Middle frontal gyrus (tissue), 1 donor: Measurements from ENCODE around the gene LONP2.
"Not testable (repeated sequence)": the region's sequence is repeated elsewhere in the genome, so short reads cannot be mapped to it uniquely, and the experiment has no call there.

Source experiments
- DNase-seq: peaks from one replicate; pipeline ENCODE4 v3.0.0-alpha.2; 2015; ENCODE audit warnings: low spot score; ENCODE audit errors: extremely low spot score

LONP2 gene

GRCh38 chr16:48235058-48235555 lies 9.0 kb upstream of the LONP2 start:
- no peak for DNase-seq

GRCh38 chr16:48235556-48236136 lies 8.5 kb upstream of the LONP2 start:
- DNase-seq = no peak

GRCh38 chr16:48236286-48236685 lies 7.8 kb upstream of the LONP2 start:
- no peak for DNase-seq

GRCh38 chr16:48240147-48240546 lies 4.0 kb upstream of the LONP2 start:
- DNase-seq = not testable (repeated sequence)

GRCh38 chr16:48244863-48245195 lies 729 bp downstream of the LONP2 start:
- DNase-seq = no peak

DNA sequence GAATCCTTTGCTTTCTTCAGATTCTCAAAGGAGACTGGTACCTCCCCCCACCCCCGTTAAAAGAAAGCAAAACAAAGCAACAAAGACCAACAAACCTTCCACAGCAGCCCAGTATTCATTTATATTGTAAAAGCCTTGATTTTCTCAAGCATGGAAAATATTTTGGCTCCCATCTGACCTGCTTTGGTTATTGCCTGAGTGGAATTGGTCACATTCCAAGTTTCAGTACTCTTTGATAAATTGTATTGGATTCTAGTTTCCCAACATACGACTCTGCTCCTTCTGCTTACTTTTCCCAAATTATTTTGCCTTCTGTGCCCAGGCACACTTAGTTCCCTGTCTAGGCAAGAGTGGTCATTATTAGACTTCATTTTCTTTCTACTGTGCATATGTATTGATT lies 2.0 kb downstream of the LONP2 start:
- DNase-seq = no peak

DNA sequence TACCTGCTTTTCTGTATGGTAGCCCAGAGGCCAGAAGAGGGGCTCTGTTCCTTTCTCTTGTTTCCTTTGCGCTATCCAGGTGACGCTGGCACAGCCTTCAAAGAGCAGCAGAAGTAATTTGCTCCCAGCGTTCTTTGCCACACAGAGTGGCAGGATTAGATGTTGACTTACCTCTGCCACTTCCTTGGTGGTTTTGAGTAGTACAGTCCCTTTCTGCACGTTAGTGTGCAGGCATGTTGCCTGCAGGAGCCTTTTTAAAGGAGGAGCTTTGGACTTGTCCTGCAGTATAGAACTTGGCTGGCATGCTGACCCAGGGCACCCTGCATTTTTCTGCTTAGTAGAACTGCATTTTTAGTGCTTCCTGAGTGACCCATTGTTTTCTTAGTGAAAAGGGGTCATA lies 3.2 kb downstream of the LONP2 start, which contains the start of gene ABCC11:
Gene ABCC11, minus strand, starts transcription at position 229 of the 400 bp plus-strand sequence. CDS start 15,618 bp downstream, outside the sequence.
- no peak for DNase-seq

- DNase-seq = no peak
These were observed 6.6 kb downstream of the LONP2 start for GRCh38 chr16:48250520-48251278.

DNA sequence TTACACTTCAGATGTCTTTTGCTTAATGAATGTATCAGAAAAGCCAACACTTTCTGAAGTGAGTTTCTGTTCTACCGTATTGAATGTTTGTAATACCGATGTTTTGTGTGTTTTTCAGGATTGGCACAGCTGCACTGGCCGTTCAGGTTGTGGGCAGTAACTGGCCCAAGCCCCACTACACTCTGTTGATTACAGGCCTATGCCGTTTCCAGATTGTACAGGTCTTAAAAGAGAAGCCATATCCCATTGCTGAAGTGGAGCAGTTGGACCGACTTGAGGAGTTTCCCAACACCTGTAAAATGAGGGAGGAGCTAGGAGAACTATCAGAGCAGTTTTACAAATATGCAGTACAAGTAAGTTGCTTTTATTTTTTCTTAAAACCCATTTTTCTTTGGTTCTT lies 7.9 kb downstream of the LONP2 start:
- no peak for DNase-seq

- no peak for DNase-seq
These were observed 12.6 kb downstream of the LONP2 start for GRCh38 chr16:48256579-48257177.

- DNase-seq = no peak
These were observed 17.5 kb downstream of the LONP2 start for GRCh38 chr16:48261569-48261968.

DNA sequence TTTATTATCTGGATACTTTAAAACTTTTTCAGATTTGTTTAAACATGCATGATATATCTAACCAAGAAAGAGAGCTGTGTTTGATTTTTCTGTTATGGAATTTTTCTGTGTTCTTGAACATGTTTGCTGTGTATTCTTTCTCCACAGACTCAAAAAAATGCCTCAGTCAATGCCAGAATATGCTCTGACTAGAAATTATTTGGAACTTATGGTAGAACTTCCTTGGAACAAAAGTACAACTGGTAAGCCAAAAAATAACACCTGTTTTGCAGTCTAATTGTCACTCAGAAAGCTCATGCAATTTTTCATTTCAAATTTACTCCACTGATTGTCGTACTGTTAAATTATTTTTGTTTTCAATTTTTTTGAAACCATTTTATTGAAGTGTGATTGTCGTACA lies 18.5 kb downstream of the LONP2 start:
- no peak for DNase-seq

GRCh38 chr16:48269011-48269410 lies 24.9 kb downstream of the LONP2 start:
- no peak for DNase-seq

- no peak for DNase-seq
These were observed 27.6 kb downstream of the LONP2 start for GRCh38 chr16:48271728-48272127.

GRCh38 chr16:48272837-48273421 lies 28.8 kb downstream of the LONP2 start:
- peak; percentile 32 for DNase-seq

GRCh38 chr16:48274476-48274875 lies 30.4 kb downstream of the LONP2 start:
- no peak for DNase-seq

DNA sequence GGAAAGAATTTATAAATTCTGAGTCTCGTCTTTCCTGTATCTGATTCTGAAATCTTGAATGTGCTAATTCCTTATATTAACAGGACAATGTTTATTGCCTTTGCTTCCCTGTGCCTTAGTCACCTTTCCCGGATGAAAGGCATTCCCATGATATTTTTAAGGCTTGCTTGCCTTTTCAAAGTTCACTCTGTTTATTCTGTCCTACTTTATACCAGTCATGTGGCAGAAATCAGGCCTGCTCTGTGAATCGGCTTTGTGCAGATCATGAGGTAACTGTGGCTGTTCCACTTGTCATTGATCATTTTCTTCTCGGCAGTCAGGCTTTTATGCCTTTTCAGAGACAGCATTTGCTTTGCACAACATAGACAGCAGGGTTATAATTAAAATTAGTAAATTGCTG lies 32.0 kb downstream of the LONP2 start:
- no peak for DNase-seq

GRCh38 chr16:48277158-48277557 lies 33.1 kb downstream of the LONP2 start:
- no peak for DNase-seq

- no peak for DNase-seq
These were observed 35.1 kb downstream of the LONP2 start for GRCh38 chr16:48279199-48279598.

GRCh38 chr16:48280546-48280945 lies 36.4 kb downstream of the LONP2 start:
- no peak for DNase-seq

GRCh38 chr16:48282636-48283263 lies 38.6 kb downstream of the LONP2 start:
- no peak for DNase-seq
